Neural progenitor cell (in vitro differentiated cells): ENCODE measurements around the gene CLCN2. TPM values are rescaled to one million over a fixed set of nuclear protein-coding genes. Genes with fewer than 3 reads are reported as not detected.

ENCODE experiments used
- DNase-seq: peaks from one replicate; pipeline ENCODE4 v3.0.0-alpha.2; 2016; ENCODE audit warnings: low spot score
- H2AFZ ChIP-seq: fragments of 200-600 bp; sonication (generic); replicated peaks from 2 replicates; pipeline ENCODE4 v1.6.1; 2016; ENCODE audit warnings: antibody characterized with exemption
- H3F3A ChIP-seq: fragments of 200-600 bp; sonication (generic); 2 replicates; pipeline ENCODE4 v1.6.1; 2016; ENCODE audit warnings: antibody characterized with exemption, low read depth
- H3K27ac ChIP-seq: fragments of 200-600 bp; sonication (generic); 2 replicates; pipeline ENCODE4 v1.5.1; 2016; ENCODE audit warnings: mild to moderate bottlenecking
- H3K27me3 ChIP-seq: fragments of 200-600 bp; sonication (generic); 2 replicates; pipeline ENCODE4 v1.6.1; 2016; ENCODE audit warnings: mild to moderate bottlenecking, moderate library complexity
- H3K36me3 ChIP-seq: fragments of 200-600 bp; sonication (generic); 2 replicates; pipeline ENCODE4 v1.5.1; 2016
- H3K4me1 ChIP-seq: fragments of 200-600 bp; sonication (generic); 2 replicates; pipeline ENCODE4 v1.6.1; 2016; ENCODE audit warnings: mixed run types
- H3K4me2 ChIP-seq: fragments of 200-600 bp; sonication (generic); 2 replicates; pipeline ENCODE4 v1.6.1; 2016
- H3K4me3 ChIP-seq: fragments of 200-600 bp; sonication (generic); 2 replicates; pipeline ENCODE4 v1.5.1; 2016
- H3K79me2 ChIP-seq: fragments of 200-600 bp; sonication (generic); 2 replicates; pipeline ENCODE4 v1.6.1; 2016; ENCODE audit warnings: low read depth
- H3K9ac ChIP-seq: fragments of 200-600 bp; sonication (generic); 2 replicates; pipeline ENCODE4 v1.6.1; 2016
- H3K9me3 ChIP-seq: fragments of 200-600 bp; sonication (generic); 2 replicates; pipeline ENCODE4 v1.5.1; 2016; ENCODE audit warnings: low read depth
- H4K20me1 ChIP-seq: fragments of 200-600 bp; sonication (generic); 2 replicates; pipeline ENCODE4 v1.6.1; 2016; ENCODE audit warnings: low read depth
- H3K27ac Mint-ChIP-seq: 3 replicates; pipeline ENCODE4 v1.8.0; 2021; ENCODE audit warnings: mixed read lengths
- H3K27me3 Mint-ChIP-seq: 2 replicates; pipeline ENCODE4 v1.8.0; 2022; ENCODE audit warnings: low read depth, mild to moderate bottlenecking, inconsistent platforms, moderate library complexity, mixed read lengths; ENCODE audit not compliant: insufficient read depth
- H3K36me3 Mint-ChIP-seq: 3 replicates; pipeline ENCODE4 v1.8.0; 2021; ENCODE audit warnings: mixed read lengths
- H3K4me1 Mint-ChIP-seq: 3 replicates; pipeline ENCODE4 v1.8.0; 2021; ENCODE audit warnings: mixed read lengths
- H3K4me3 Mint-ChIP-seq: 3 replicates; pipeline ENCODE4 v1.8.0; 2021; ENCODE audit warnings: mild to moderate bottlenecking, moderate library complexity, mixed read lengths
- H3K9me3 Mint-ChIP-seq: 3 replicates; pipeline ENCODE4 v1.8.0; 2020; ENCODE audit warnings: mixed read lengths
- EZH2 ChIP-seq: fragments of 200-600 bp; sonication (generic); IDR thresholded peaks from 2 replicates; pipeline ENCODE4 v1.6.1; 2017; ENCODE audit warnings: antibody characterized with exemption, mild to moderate bottlenecking, moderate library complexity
- EZH2phosphoT487 ChIP-seq: fragments of 200-600 bp; sonication (generic); IDR thresholded peaks from 2 replicates; pipeline ENCODE4 v1.6.1; 2017; ENCODE audit warnings: antibody characterized with exemption
- total RNA-seq: library from RNA; depleted of rRNA; stranded (reverse); fragments of >200 nt; gene quantifications from 2 replicates; pipeline ENCODE4 v1.2.3, GENCODE V29; 2015; ENCODE audit warnings: low replicate concordance
- TF ChIP-seq, protein P1 (sequence below): fragments of 200-600 bp; sonication (generic); IDR thresholded peaks from 2 replicates; pipeline ENCODE4 v1.5.1; 2017; ENCODE audit warnings: antibody characterized with exemption, mild to moderate bottlenecking

CLCN2 gene
- total RNA-seq, 1 donor from 2014 or later, result 16.5 TPM

- H3K4me2 ChIP-seq, result peak overlapping the region; percentile 84
- no peak overlapping the region for H3K27ac Mint-ChIP-seq
These were observed 1.8 kb downstream of the CLCN2 start for GRCh38 chr3:184359610-184360009.

DNA sequence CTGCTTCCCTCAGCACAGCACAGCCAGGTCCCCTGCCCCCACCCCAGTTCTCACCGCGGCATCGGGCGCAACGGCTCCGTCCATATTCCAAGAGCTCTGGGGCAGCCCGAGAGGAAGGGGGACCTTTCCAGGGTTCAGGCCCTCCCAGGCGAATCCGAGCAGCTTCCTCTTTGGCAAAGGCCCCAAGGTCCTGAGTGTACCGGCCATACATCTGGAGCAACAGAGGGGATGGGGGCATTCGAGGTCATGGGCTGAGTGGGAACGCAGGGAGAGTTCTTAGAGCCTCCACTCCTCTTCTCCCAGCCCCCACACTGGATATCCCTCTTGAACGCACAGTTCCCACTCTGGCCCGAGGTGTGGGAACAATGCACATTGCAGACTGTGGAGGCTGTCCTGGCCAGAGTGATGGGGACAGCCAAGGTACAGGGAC lies 2.5 kb downstream of the CLCN2 start:
- no peaks in the 10 kb centered on the region for H3K36me3 ChIP-seq
- H3K27me3 Mint-ChIP-seq, result peaks cover 13% of the 10 kb centered on the region
- peaks cover 2% of the 10 kb centered on the region for H4K20me1 ChIP-seq
- H3K27me3 ChIP-seq, result no peaks in the 10 kb centered on the region
- no peaks in the 10 kb centered on the region for H3K9me3 Mint-ChIP-seq
- H3K4me1 ChIP-seq, result peaks cover 23% of the 10 kb centered on the region
- H3K27ac Mint-ChIP-seq, result no peak overlapping the region
- H3K4me3 ChIP-seq, result no peak overlapping the region
- H3K4me3 Mint-ChIP-seq, result peak overlapping the region; percentile 55
- no peaks in the 10 kb centered on the region for H3K9me3 ChIP-seq
- DNase-seq, result no peak
- H3K9ac ChIP-seq, result no peak overlapping the region
- H3F3A ChIP-seq, result peaks cover 37% of the 10 kb centered on the region
- H3K4me2 ChIP-seq, result peak overlapping the region; percentile 84
- H2AFZ ChIP-seq, result no peak overlapping the region
- H3K79me2 ChIP-seq, result peaks cover 42% of the 10 kb centered on the region
- peaks cover 22% of the 10 kb centered on the region for H3K4me1 Mint-ChIP-seq
- H3K36me3 Mint-ChIP-seq, result peaks cover 7% of the 10 kb centered on the region
- TF ChIP-seq, protein P1, sequence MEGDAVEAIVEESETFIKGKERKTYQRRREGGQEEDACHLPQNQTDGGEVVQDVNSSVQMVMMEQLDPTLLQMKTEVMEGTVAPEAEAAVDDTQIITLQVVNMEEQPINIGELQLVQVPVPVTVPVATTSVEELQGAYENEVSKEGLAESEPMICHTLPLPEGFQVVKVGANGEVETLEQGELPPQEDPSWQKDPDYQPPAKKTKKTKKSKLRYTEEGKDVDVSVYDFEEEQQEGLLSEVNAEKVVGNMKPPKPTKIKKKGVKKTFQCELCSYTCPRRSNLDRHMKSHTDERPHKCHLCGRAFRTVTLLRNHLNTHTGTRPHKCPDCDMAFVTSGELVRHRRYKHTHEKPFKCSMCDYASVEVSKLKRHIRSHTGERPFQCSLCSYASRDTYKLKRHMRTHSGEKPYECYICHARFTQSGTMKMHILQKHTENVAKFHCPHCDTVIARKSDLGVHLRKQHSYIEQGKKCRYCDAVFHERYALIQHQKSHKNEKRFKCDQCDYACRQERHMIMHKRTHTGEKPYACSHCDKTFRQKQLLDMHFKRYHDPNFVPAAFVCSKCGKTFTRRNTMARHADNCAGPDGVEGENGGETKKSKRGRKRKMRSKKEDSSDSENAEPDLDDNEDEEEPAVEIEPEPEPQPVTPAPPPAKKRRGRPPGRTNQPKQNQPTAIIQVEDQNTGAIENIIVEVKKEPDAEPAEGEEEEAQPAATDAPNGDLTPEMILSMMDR, result no peak
- TF ChIP-seq EZH2phosphoT487 (no peak), EZH2 (no peak)
- H3K27ac ChIP-seq, result no peak overlapping the region

More at GRCh38 chr3:184359610-184360009, 1.8 kb downstream of the CLCN2 start:
- H2AFZ ChIP-seq, result no peak overlapping the region
- no peaks in the 10 kb centered on the region for H3K27me3 ChIP-seq
- peak overlapping the region; percentile 86 for H3K4me3 ChIP-seq
- H3K9ac ChIP-seq, result no peak overlapping the region
- H3K4me1 ChIP-seq, result peaks cover 23% of the 10 kb centered on the region
- peaks cover 14% of the 10 kb centered on the region for H3K27me3 Mint-ChIP-seq
- no peaks in the 10 kb centered on the region for H3K9me3 ChIP-seq
- H4K20me1 ChIP-seq, result peaks cover 4% of the 10 kb centered on the region
- H3F3A ChIP-seq, result peaks cover 37% of the 10 kb centered on the region
- no peaks in the 10 kb centered on the region for H3K36me3 ChIP-seq
- H3K4me3 Mint-ChIP-seq, result peak overlapping the region; percentile 94
- peaks cover 49% of the 10 kb centered on the region for H3K79me2 ChIP-seq
- H3K36me3 Mint-ChIP-seq, result peaks cover 10% of the 10 kb centered on the region
- no peak overlapping the region for H3K27ac ChIP-seq
- TF ChIP-seq, protein P1, result no peak
- TF ChIP-seq EZH2phosphoT487 (no peak), EZH2 (no peak)
- no peaks in the 10 kb centered on the region for H3K9me3 Mint-ChIP-seq
- peak; percentile 59 for DNase-seq
- peaks cover 26% of the 10 kb centered on the region for H3K4me1 Mint-ChIP-seq

DNA sequence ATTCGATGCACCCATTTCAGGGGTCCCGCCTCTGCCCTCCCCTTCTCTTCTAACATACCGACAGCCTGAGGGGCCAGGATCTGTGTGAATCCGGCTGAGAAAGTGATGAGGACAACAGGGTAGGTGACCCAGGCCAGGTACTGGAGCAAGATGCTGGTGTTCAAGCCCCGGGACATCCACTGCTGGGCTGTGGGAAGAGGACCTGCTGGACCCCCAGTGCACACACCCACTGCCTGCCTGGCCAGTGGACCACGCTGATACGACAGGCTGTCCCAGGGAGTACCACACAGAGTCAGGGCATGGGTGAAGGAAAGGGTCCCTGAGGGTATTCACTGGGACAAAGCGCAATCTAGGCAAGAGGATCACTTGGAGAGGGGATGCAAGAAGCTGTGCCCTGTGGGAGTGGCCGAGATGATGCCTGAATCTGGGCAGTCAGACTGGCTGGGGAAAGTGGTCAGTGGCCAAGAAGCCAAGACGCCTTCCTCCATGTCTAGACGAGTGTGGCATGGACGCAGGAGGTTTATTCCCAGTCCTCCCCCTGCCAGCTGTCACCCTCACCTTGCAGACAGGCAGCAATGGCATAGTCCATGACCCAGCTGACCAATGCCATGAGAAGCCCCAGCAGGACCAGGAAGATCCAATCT lies 3.2 kb downstream of the CLCN2 start:
- Histone ChIP-seq H3K4me3 (no peak overlapping the region), H3K79me2 (peaks cover 35% of the 10 kb centered on the region), H3K27ac (no peak overlapping the region), H3K36me3 (no peaks in the 10 kb centered on the region), H3K4me2 (no peak overlapping the region), H3K27me3 (no peaks in the 10 kb centered on the region), H3F3A (peaks cover 33% of the 10 kb centered on the region), H4K20me1 (peaks cover 4% of the 10 kb centered on the region), H2AFZ (no peak overlapping the region), H3K9me3 (no peaks in the 10 kb centered on the region), H3K4me1 (peaks cover 19% of the 10 kb centered on the region), H3K9ac (no peak overlapping the region)
- TF ChIP-seq EZH2phosphoT487, result no peak
- TF ChIP-seq, protein P1, result no peak
- no peak for TF ChIP-seq EZH2
- DNase-seq, result no peak
- H3K27ac Mint-ChIP-seq, result no peak overlapping the region
- no peaks in the 10 kb centered on the region for H3K9me3 Mint-ChIP-seq
- H3K27me3 Mint-ChIP-seq, result peaks cover 9% of the 10 kb centered on the region
- peaks cover 6% of the 10 kb centered on the region for H3K36me3 Mint-ChIP-seq
- H3K4me3 Mint-ChIP-seq, result peak overlapping the region; percentile 55
- peaks cover 18% of the 10 kb centered on the region for H3K4me1 Mint-ChIP-seq
